Sigmoid colon (tissue), 7 donors: ENCODE measurements around the gene TENM3. TPM values are rescaled to one million over a fixed set of nuclear protein-coding genes. Genes with fewer than 3 reads are reported as not detected.

Experiments
- DNase-seq: peaks from one replicate; pipeline ENCODE4 v3.0.0-alpha.2; 2019
- H3K27ac ChIP-seq, 4 donors: fragments of 200-600 bp; sonication (generic); one replicate each; pipeline ENCODE4 v1.5.1; 2016 to 2019; ENCODE audit warnings: mild to moderate bottlenecking in 1 of 4
- H3K27me3 ChIP-seq, 3 donors: fragments of 200-600 bp; sonication (generic); one replicate each; pipeline ENCODE4 v1.5.1; 2019; ENCODE audit warnings: mild to moderate bottlenecking in 1 of 3
- H3K36me3 ChIP-seq, 4 donors: fragments of 200-600 bp; sonication (generic); one replicate each; pipeline ENCODE4 v1.5.1; 2016 to 2019
- H3K4me1 ChIP-seq, 4 donors: fragments of 200-600 bp; sonication (generic); one replicate each; pipeline ENCODE4 v1.5.1; 2017 to 2019
- H3K4me3 ChIP-seq, 4 donors: fragments of 200-600 bp; sonication (generic); one replicate each; pipeline ENCODE4 v1.5.1; 2017 to 2019; ENCODE audit warnings: mild to moderate bottlenecking in 2 of 4, moderate library complexity in 1 of 4
- H3K9me3 ChIP-seq, 4 donors: fragments of 200-600 bp in 3 of 4; sonication (generic) in 3 of 4; one replicate each; pipeline versions ENCODE4 v1.5.1 to v1.6.1; 2013 to 2019
- CTCF ChIP-seq, 4 experiments: fragments of 450-650 bp in 3 of 4; fragments of 200-600 bp in 1 of 4; IDR thresholded peaks; one replicate each; pipeline ENCODE4 v1.5.1; 2016 to 2019; ENCODE audit warnings: antibody characterized with exemption in 4 of 4, mild to moderate bottlenecking in 3 of 4, moderate library complexity in 2 of 4
- EP300 ChIP-seq, 4 donors: sonication (generic); formaldehyde crosslinking; IDR thresholded peaks; one replicate each; pipeline ENCODE4 v1.6.1; 2017; ENCODE audit warnings: antibody characterized with exemption in 4 of 4
- POLR2A ChIP-seq, 2 donors: fragments of 450-650 bp; IDR thresholded peaks; one replicate each; pipeline ENCODE4 v1.6.1; 2016; ENCODE audit warnings: antibody characterized with exemption in 2 of 2, mild to moderate bottlenecking in 2 of 2, moderate library complexity in 2 of 2
- POLR2AphosphoS5 ChIP-seq, 4 donors: sonication (generic); formaldehyde crosslinking; IDR thresholded peaks; one replicate each; pipeline ENCODE4 v1.6.1; 2017; ENCODE audit warnings: antibody characterized with exemption in 4 of 4
- WGBS, 2 donors: extraction: QIAGEN DNeasy Blood & Tissue Kit; methylation state at CpG; one replicate each; pipeline ENCODE4 v1.1.7; 2013; 5-methylcytosine and 5-hydroxymethylcytosine counted together
- intact Hi-C: fragments of 100-400 bp; cut with DNase I; formaldehyde crosslinking; loops from one replicate; pipeline ENCODE4 v1.15.1; 2023
- polyA plus RNA-seq, 3 donors: library from polyadenylated mRNA; stranded (reverse); fragments of 200-250 nt; gene quantifications; one replicate each; pipeline ENCODE4 v1.2.3, GENCODE V29; 2013
- total RNA-seq, 4 donors: library from RNA; depleted of rRNA; stranded (reverse); fragments of >200 nt; gene quantifications; one replicate each; pipeline ENCODE4 v1.1.0, GENCODE V29; 2016
- donor health status: healthy with polysubstance abuse.
- donor health status: Bipolar disorder and iron deficiency.
- donor health status: healthy.

TENM3 gene
- total and polyA plus RNA-seq, 7 donors = 0.60 to 82.3 (median 37.8) TPM; not detected in 1

- Histone ChIP-seq H3K4me3 (no peak overlapping the region), H3K4me1 (no peaks in the 10 kb centered on the region), H3K27ac (no peak overlapping the region), H3K36me3 (peaks cover 0 to 44% (median 4%) of the 10 kb centered on the region in 4 donors), H3K27me3 (no peaks in the 10 kb centered on the region), H3K9me3 (no peaks in the 10 kb centered on the region)
- WGBS, 2 donors = 82 to 90% methylated on average over 2 of the region's 2 CpGs
- no peak for DNase-seq
- intact Hi-C loops = no loop called here
- TF ChIP-seq CTCF (IDR thresholded peaks at IDR 0.05) = no peak
- no peak for TF ChIP-seq EP300 (IDR thresholded peaks at IDR 0.05)
- no peak for TF ChIP-seq POLR2AphosphoS5 (IDR thresholded peaks at IDR 0.05)
- no peak for TF ChIP-seq POLR2A (IDR thresholded peaks at IDR 0.05)
Observed at GRCh38 chr4:182752158-182752910, 509.1 kb downstream of the TENM3 start.

GRCh38 chr4:182754895-182755294 is 511.7 kb downstream of the TENM3 start:
- intact Hi-C loops = no loop called here
- no peak overlapping the region for H3K4me3 ChIP-seq
- no peaks in the 10 kb centered on the region for H3K9me3 ChIP-seq
- H3K36me3 ChIP-seq = peaks cover 0 to 44% (median 4%) of the 10 kb centered on the region in 4 donors
- H3K27me3 ChIP-seq = no peaks in the 10 kb centered on the region
- TF ChIP-seq CTCF (IDR thresholded peaks at IDR 0.05) (no peak), EP300 (IDR thresholded peaks at IDR 0.05) (no peak), POLR2A (IDR thresholded peaks at IDR 0.05) (no peak), POLR2AphosphoS5 (IDR thresholded peaks at IDR 0.05) (no peak)
- WGBS, 2 donors = 82 to 92% methylated on average over 5 of the region's 5 CpGs
- DNase-seq = no peak
- H3K4me1 ChIP-seq = peaks cover 0 to 8% (median 0%) of the 10 kb centered on the region in 4 donors
- H3K27ac ChIP-seq = no peak overlapping the region

- no peak overlapping the region for H3K27ac ChIP-seq
- no peaks in the 10 kb centered on the region for H3K27me3 ChIP-seq
- H3K36me3 ChIP-seq = peaks cover 0 to 44% (median 4%) of the 10 kb centered on the region in 4 donors
- TF ChIP-seq EP300 (IDR thresholded peaks at IDR 0.05) (no peak), CTCF (IDR thresholded peaks at IDR 0.05) (no peak), POLR2A (IDR thresholded peaks at IDR 0.05) (no peak), POLR2AphosphoS5 (IDR thresholded peaks at IDR 0.05) (no peak)
- intact Hi-C loops = no loop called here
- H3K9me3 ChIP-seq = no peaks in the 10 kb centered on the region
- no peak for DNase-seq
- 88 to 92% methylated on average over 6 of the region's 6 CpGs for WGBS, 2 donors
- H3K4me1 ChIP-seq = peaks cover 0 to 8% (median 0%) of the 10 kb centered on the region in 4 donors
- H3K4me3 ChIP-seq = no peak overlapping the region
Observed at GRCh38 chr4:182756161-182756690, 513.0 kb downstream of the TENM3 start.

- peaks cover 0 to 27% (median 4%) of the 10 kb centered on the region in 4 donors for H3K36me3 ChIP-seq
- no peaks in the 10 kb centered on the region for H3K9me3 ChIP-seq
- H3K4me1 ChIP-seq = peaks cover 0 to 9% (median 0%) of the 10 kb centered on the region in 4 donors
- 82 to 83% methylated on average over 12 of the region's 12 CpGs for WGBS, 2 donors
- H3K27ac ChIP-seq = no peak overlapping the region
- DNase-seq = no peak
- H3K4me3 ChIP-seq = no peak overlapping the region
- intact Hi-C loops = no loop called here
- TF ChIP-seq POLR2A (IDR thresholded peaks at IDR 0.05) = no peak
- TF ChIP-seq EP300 (IDR thresholded peaks at IDR 0.05) = no peak
- TF ChIP-seq POLR2AphosphoS5 (IDR thresholded peaks at IDR 0.05) = no peak
- no peak for TF ChIP-seq CTCF (IDR thresholded peaks at IDR 0.05)
- no peaks in the 10 kb centered on the region for H3K27me3 ChIP-seq
Observed at GRCh38 chr4:182758273-182758672, 515.1 kb downstream of the TENM3 start.
